CD4-positive, alpha-beta T cell treated with Interleukin-1 beta for 1 hour (primary cell): ENCODE measurements around the gene TPPP.

Experiments
- DNase-seq, 2 donors: peaks; one replicate each; pipeline ENCODE4 v3.0.0-alpha.2; 2020 to 2022

Gene TPPP

DNA sequence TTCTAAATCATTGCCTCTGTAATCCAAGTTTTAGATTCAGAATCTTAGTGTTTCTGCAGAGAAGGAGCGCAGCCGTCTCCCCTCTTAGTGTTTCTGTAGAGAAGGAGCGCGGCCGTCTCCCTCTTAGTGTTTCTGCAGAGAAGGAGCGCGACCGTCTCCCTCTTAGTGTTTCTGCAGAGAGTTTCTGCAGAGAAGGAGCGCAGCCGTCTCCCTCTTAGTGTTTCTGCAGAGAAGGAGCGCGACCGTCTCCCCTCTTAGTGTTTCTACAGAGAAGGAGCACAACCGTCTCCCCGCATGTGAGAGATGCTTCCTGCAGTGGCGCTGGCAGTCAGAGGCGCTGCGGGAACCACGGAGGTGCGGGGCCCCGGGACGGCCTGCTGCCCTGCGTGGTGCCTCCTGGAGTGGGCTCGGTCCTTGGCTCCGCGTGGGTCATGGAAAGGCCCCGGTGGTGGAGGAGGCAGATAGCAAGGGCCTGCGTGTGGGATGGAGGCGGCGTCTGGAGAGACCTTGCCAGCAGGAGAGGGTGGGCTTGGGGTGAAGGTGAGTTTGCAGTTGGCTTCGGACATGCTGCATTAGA lies 70.1 kb downstream of the TPPP start:
- DNase-seq, result no peak

DNA sequence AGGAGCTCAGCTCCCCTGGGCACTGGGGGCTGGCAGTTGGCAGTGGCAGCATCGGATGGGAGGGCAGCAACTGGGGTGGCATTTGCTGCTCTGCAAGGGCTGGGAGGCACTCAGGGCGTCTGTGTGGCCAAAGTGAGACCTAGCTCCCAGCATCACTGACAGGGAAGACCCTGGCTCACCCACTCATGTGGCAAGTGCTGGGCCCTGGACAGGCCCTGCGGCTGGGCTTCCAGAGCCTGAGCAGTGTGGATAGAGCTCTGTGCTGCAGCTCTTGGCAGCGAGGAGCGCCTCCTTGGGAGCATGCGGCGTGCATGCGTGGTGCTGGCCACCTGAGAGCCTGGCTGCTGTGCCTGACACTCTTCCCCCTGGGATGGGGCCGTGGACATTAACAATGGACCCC lies 70.8 kb downstream of the TPPP start:
- DNase-seq, result no peak

DNA sequence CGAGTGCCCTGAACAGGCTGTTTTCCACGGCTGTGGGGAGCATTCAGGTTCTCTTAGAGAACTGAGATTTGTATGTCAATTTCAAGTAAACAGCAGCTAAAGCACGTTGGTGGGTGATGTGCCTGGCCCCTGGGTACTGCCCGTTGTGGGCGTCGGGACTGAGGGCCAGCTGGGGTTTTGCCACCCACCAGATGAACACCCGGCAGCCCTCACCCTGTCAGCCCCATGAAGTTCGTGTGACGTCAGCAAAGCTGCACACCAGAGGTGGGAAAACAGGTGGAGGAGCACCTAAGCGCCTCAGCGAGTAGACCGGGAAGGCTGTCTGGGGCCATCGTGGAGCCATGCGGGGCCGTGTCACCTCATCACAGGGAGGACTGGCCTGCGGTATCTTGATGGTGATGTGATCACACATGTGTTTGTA lies 71.8 kb downstream of the TPPP start:
- no peak for DNase-seq

DNA sequence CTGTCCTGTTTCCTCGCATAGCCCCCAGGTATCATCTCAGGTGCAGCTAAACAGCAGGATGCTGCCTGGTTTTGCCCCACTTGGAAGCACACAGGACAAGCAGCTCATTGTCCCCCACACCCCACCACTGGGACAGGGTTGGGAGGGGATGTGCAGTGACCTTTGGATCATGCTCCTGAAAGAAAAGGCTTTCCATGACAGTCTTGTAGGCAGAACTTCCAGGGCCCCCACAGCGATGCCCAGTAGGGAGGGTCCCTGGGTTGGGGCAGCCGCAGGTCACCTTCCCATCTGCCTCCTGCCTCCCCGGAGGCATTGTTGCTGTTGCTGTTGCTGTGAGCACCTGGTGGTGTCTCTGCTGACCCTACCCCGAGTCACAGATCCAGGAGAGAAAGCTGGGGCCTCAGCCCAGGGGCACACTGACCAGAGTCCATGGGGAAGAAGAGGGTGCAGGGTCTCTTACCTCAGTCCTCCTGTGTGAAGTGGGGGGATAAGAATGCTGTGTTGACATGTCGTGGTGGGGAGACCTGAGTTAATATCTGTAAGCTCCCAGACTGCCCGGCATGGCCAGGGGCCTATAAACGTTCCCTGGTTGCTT lies 72.5 kb downstream of the TPPP start:
- DNase-seq, result no peak

DNA sequence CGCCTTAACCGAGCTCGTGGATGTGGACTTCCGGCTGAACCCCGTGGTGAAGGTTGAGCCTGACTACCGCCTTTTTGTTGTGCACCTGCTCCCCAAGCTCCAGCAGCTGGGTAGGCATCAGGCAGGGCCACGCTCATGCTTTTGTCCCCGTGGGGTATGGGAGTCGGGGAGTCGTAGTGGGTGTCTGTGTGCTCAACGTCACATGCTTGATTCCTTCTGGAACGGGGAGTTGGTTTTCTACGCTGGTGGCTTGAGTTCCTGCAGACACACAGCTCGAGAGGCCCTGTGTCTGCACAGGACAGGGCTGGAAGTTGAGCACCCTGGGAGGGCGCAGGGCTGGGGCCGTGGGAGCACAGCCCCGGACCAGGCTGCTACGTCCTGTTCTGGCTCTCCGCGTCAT lies 73.0 kb downstream of the TPPP start:
- no peak for DNase-seq

DNA sequence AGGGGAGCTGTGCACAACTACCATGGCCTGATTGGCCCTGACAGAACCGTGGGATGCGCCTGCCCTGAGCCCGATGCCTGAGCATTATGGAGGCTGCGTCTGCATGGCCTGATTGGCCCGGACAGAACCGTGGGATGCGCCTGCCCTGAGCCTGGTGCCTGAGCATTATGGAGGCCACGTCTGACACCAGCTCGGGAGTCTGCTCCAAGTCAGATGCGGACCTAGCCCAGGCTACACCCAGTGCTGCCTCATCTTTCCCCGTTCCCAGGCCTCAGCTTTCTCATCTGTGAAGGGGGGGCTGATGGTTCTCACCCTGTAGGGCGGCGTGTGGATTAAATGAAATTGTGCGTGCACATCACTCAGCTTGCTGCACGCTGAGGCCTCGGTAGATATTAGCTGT lies 73.7 kb downstream of the TPPP start:
- no peak for DNase-seq

DNA sequence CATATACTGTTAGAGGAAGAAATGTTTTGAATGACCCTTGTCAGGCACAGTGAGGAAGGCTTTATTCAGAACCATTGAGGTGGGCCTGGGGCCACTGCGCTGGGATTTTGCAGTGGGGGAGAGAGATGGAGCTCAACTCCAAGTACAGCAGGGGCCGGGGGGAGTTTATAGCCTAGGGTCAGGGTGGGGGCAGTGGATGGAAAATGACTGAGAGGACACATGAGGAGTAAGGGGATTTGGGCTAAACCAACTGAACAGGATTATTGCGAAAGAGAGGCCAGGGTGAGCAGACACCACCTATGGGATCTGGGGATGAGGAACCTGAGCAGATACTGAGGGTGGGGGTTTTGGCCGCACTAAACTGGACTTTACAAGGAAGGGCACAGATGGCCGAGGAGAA lies 74.7 kb downstream of the TPPP start:
- no peak for DNase-seq

DNA sequence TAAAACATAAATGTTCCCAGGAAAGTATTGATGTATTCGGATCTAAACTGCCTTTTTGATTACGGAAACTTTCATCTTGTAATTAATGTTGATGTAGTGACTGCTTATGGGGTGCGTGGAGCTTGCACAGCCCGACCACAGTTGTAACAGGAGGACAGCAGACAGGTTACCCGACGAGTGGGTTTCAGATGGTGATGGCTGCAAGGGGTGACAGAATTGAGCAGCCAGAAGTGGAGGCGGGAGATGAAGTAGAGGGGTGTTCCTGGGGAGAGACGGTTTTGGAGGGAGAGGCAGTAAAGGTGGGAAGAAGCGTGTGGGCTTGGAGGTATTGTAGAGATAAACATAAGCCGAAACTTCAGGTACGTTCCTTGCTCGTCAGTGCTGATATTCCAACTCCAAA lies 75.3 kb downstream of the TPPP start:
- no peak for DNase-seq

DNA sequence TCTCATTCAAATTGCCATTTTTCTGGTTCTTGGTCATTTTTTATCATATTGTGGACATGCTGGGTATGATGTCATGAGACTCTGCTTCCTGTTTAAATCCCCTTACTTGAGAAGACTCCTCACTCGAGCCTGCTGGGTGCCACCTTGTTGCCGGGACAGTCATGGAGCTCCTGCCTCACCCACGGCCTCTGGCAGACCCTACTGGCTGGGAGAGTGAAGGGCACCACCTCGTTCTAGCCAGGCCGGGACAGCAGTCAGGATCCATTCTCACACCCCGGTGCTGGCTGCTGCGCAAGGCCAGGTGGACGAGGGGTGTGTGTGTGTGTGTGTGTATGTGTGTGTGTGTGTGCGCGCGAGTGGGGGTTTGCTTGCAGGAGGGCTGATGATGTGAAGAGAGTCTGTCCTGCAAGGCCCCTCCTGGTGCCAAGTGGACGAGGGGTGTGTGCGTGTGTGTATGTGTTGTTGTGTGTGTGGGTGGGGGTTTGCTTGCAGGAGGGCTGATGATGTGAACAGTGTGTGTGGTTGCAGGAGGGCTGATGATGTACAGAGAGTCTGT lies 76.6 kb downstream of the TPPP start:
- no peak for DNase-seq

DNA sequence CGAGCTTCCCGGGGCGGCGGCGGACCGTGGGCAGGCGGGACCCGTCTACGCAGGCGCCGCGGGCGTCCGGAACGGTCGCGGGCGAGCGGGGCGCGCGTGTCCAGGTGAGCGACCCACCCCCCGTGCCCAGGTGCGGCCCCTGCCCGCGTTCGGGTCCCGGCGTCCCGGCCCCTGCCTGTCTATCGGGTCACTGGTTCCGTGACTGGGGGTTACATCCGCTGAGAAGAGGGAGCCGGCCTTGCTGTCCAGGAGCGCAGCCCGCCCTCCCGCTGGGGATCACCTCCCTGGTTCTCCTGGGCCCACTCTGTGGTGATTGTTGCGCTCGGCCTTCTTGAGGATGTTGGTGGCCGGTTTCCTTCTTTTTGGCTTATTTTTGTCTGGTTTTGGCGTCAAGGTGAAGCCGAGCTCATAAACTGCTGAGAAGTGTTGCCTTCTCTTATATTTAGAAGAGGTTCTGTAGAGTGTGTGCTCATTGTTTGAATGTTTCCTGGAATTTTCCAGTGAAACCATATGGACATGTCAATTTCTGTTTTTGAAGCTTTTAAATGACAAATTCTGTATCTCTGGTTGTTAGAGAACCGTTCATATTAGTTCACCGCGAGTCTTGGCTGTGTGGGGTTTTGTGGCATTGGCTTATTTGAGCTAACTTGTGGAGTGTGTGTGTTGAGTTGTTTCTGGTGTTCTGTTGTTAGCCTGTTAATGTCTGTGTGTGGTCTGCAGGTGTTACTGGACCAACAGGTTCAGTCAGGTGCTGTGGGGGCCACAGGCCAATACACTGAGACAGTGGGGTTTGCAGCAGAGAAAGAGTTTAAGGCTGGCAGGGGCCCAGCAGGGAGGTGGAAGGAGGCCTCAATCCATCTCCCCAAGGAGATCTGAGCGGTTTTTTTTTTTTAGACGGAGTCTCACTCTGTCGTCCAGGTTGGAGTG lies 80.4 kb downstream of the TPPP start:
- no peak for DNase-seq

DNA sequence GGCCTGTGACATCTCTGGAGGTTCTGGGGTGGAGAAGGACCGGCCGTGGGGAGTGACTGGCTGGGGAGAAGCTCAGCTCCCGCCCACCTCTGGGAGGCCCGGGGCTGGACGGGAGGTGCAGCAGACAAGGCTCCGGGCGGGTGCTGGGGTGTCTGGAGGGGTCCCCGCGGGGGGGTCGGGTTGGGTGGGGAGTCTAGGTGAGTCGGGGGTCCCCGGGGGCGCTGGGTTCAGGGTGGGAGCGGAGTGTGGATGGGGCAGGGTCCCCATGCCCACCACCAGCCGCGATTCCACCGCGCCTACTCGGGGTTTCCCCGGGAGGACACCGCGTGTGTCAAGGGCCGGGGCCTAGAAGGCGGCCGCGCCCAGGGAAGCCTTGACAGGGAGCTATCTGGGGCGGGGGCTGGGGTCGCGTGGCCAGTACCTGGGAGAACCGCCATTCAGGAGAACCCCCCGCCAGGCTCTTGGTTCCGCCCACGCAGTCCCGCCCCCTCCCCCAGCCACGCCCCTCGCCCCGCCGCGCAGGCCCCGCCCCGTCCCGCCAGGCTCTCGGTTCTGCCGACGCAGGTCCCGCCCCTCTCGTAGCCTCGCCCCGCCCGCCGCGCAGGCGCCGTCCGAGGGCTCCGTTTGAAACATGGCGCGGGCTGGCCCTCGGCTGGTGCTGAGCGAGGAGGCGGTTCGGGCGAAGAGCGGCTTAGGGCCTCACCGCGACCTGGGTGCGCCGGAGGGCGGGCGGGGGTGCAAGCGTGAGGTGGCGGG lies 81.2 kb downstream of the TPPP start, which contains the start of gene CEP72:
CEP72 (plus strand) TSS at position 610 of the 756 bp plus-strand sequence; CDS start at position 632, 22 bp downstream.
- DNase-seq, result peak; percentile 93 to 94

DNA sequence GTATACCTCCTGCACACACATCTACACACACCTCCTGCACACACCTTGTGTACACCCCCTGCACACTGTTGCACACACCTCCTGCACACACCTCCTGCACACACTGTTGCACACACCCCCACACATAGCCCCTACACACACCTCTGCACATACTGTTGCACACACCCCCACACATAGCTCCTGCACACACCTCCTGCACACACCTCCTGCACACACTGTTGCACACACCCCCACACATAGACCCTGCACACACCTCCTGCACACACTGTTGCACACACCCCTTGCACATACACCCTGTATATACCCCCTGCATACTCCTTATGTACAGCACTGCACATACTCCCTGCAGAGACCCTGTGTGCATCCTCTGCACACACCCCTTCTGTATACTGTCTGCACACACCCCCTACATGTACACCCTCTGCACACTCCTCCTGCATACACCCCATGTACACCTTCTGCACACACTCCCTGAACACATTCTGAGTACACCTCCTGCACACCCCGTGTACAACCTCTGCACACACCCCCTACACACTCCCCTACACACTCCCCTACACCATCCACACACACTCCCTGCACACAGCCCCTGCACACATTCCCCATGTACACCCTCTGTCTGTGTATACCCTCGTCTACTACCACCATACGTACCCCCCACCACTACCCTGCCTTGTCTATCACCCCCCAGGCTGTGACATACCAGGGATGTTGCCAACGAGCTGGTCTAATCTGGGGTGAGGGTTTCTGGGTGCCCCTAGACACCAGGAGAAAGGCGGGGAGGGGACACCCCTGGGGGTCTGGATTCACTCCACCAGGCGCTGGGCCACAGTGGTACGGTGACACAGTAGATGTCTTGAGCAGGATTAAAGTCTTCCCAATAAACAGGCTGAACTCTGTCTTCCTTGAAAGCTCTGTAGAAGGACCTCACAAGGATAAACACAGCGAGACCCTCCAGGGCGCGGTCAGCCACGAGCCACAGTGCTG lies 82.1 kb downstream of the TPPP start:
- DNase-seq, result no peak

DNA sequence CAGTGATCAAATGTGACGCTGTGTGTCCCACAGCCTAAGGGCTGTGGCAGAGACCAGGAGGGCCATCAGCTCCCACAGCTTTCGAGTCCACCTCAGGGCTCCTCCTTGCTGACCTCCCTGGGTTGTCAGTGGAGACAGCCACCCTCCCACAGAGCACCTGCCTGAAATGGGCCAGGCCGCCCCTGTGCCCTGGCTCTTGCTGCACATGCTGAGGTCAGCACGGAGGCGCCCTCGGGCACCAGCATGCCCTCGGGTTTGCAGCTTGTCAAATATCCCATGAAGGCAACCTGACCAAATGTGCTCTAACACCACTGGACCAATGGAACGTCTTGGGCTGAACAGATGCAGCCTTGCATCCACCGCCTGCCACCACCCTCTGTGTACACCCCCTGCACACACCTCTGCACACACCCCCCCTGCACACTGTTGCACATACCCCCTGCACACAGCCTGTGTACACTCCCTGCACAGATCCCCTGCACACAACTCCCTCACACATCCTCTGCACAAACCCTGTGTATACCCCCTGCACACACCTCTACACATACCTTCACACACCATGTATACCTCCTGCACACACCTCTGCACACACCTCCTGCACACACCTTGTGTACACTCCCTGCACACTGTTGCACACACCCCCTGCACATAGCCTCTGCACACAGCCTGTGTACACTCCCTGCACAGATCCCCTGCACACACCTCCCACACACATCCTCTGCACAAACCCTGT lies 83.0 kb downstream of the TPPP start:
- DNase-seq, result no peak
